ENCODE data around the gene GPATCH11.

GRCh38 chr2:37070931-37071330, 13.4 kb upstream of the GPATCH11 start:
- TF ChIP-seq PATZ1 (CRISPR knock-in tag; IDR thresholded peaks at IDR 0.05; ENCODE audit: borderline replicate concordance) (no peak), RARB (CRISPR knock-in tag; IDR thresholded peaks at IDR 0.05) (no peak), ZFP30 (CRISPR knock-in tag; IDR thresholded peaks at IDR 0.05) (no peak), SNAI2 (CRISPR knock-in tag; IDR thresholded peaks at IDR 0.05) (no peak), OSR1 (CRISPR knock-in tag; IDR thresholded peaks at IDR 0.05) (no peak), ZNF70 (CRISPR knock-in tag; IDR thresholded peaks at IDR 0.05) (no peak), ARNTL (CRISPR knock-in tag; IDR thresholded peaks at IDR 0.05; ENCODE audit: borderline replicate concordance, low read depth) (no peak)

All from SK-N-SH treated with all-trans-retinoic acid at 6 μM for 48 hours (cell line).